Large intestine (tissue), 3 donors: Measurements from ENCODE around the gene INPP4B. TPM values are rescaled to one million over a fixed set of nuclear protein-coding genes. Genes with fewer than 3 reads are reported as not detected.
"Not testable (repeated sequence)": the region's sequence is repeated elsewhere in the genome, so short reads cannot be mapped to it uniquely, and the experiment has no call there.

Experiments
- DNase-seq, 2 donors: peaks; one replicate each; pipeline versions ENCODE4 v3.0.0 to v3.0.0-alpha.2; 2013
- H3K27ac ChIP-seq: one replicate; pipeline ENCODE4 v1.5.1; 2013; ENCODE audit warnings: low read length
- H3K27me3 ChIP-seq: 2 replicates; pipeline ENCODE4 v1.6.1; 2013; ENCODE audit warnings: low read length; ENCODE audit not compliant: control insufficient read depth, insufficient read depth
- H3K36me3 ChIP-seq: 2 replicates; pipeline ENCODE4 v1.6.1; 2013; ENCODE audit warnings: low read length; ENCODE audit not compliant: control insufficient read depth, insufficient read depth
- H3K4me1 ChIP-seq: one replicate; pipeline ENCODE4 v1.6.1; 2013; ENCODE audit warnings: low read length; ENCODE audit not compliant: control insufficient read depth, insufficient read depth
- H3K4me3 ChIP-seq: one replicate; pipeline ENCODE4 v1.5.1; 2013; ENCODE audit warnings: low read length
- H3K9me3 ChIP-seq: one replicate; pipeline ENCODE4 v1.6.1; 2013; ENCODE audit warnings: mild to moderate bottlenecking, low read depth, low read length, moderate library complexity; ENCODE audit not compliant: control insufficient read depth
- WGBS: methylation state at CpG from one replicate; pipeline ENCODE4 v1.1.5; 2013; ENCODE audit warnings: low lambda C conversion rate; ENCODE audit not compliant: insufficient coverage; 5-methylcytosine and 5-hydroxymethylcytosine counted together
- polyA plus RNA-seq: library from polyadenylated mRNA; unstranded; fragments of 120-200 nt; gene quantifications from one replicate; pipeline ENCODE4 v1.2.1, GENCODE V29; 2013

The INPP4B gene
- polyA plus RNA-seq, 1 donor = 6.6 TPM

GRCh38 chr4:142803879-142804278, 42.2 kb downstream of the INPP4B start:
- H3K27me3 ChIP-seq, DNase-seq, H3K36me3 ChIP-seq, H3K4me3 ChIP-seq, H3K27ac ChIP-seq, H3K9me3 ChIP-seq, H3K4me1 ChIP-seq: not testable (repeated sequence)
- 100% methylated on average over 1 of the region's 5 CpGs for WGBS

- Histone ChIP-seq H3K36me3 (no peaks in the 10 kb centered on the region), H3K27ac (no peak overlapping the region), H3K27me3 (no peaks in the 10 kb centered on the region), H3K4me1 (no peaks in the 10 kb centered on the region), H3K4me3 (no peak overlapping the region), H3K9me3 (no peaks in the 10 kb centered on the region)
- no peak for DNase-seq
- WGBS = no CpG with 5 or more reads among the region's 2 CpGs
Observed at GRCh38 chr4:142801966-142802365, 44.1 kb downstream of the INPP4B start.

- H3K27ac ChIP-seq = no peak overlapping the region
- H3K4me3 ChIP-seq = no peak overlapping the region
- no peak for DNase-seq
- WGBS = no CpG with 5 or more reads among the region's 1 CpG
- H3K27me3 ChIP-seq = no peaks in the 10 kb centered on the region
- H3K9me3 ChIP-seq = no peaks in the 10 kb centered on the region
- H3K4me1 ChIP-seq = no peaks in the 10 kb centered on the region
- no peaks in the 10 kb centered on the region for H3K36me3 ChIP-seq
Observed at GRCh38 chr4:142781114-142781513, 65.0 kb downstream of the INPP4B start.

- DNase-seq = no peak
- Histone ChIP-seq H3K36me3 (no peaks in the 10 kb centered on the region), H3K9me3 (no peaks in the 10 kb centered on the region), H3K4me1 (no peaks in the 10 kb centered on the region), H3K4me3 (no peak overlapping the region), H3K27ac (no peak overlapping the region), H3K27me3 (no peaks in the 10 kb centered on the region)
- WGBS = no CpG with 5 or more reads among the region's 1 CpG
Observed at GRCh38 chr4:142778900-142779299, 67.2 kb downstream of the INPP4B start.

- Histone ChIP-seq H3K36me3 (no peaks in the 10 kb centered on the region), H3K27me3 (no peaks in the 10 kb centered on the region), H3K9me3 (no peaks in the 10 kb centered on the region), H3K4me1 (no peaks in the 10 kb centered on the region), H3K27ac (no peak overlapping the region), H3K4me3 (no peak overlapping the region)
- WGBS = no CpG with 5 or more reads among the region's 1 CpG
- no peak for DNase-seq
Observed at GRCh38 chr4:142778430-142778829, 67.7 kb downstream of the INPP4B start.

GRCh38 chr4:142777045-142777743, 68.9 kb downstream of the INPP4B start:
- Histone ChIP-seq H3K4me1 (no peaks in the 10 kb centered on the region), H3K27me3 (no peaks in the 10 kb centered on the region), H3K27ac (no peak overlapping the region), H3K36me3 (no peaks in the 10 kb centered on the region), H3K9me3 (no peaks in the 10 kb centered on the region), H3K4me3 (no peak overlapping the region)
- peak; percentile 70 to 81 for DNase-seq
- WGBS = no CpG with 5 or more reads among the region's 4 CpGs

- DNase-seq = no peak
- Histone ChIP-seq H3K36me3 (no peaks in the 10 kb centered on the region), H3K4me3 (no peak overlapping the region), H3K27me3 (no peaks in the 10 kb centered on the region), H3K9me3 (no peaks in the 10 kb centered on the region), H3K4me1 (no peaks in the 10 kb centered on the region), H3K27ac (no peak overlapping the region)
- WGBS = no CpG with 5 or more reads among the region's 2 CpGs
Observed at GRCh38 chr4:142776026-142776425, 70.1 kb downstream of the INPP4B start.

- Histone ChIP-seq H3K36me3 (no peaks in the 10 kb centered on the region), H3K27me3 (no peaks in the 10 kb centered on the region), H3K9me3 (no peaks in the 10 kb centered on the region), H3K4me3 (no peak overlapping the region), H3K27ac (no peak overlapping the region), H3K4me1 (no peaks in the 10 kb centered on the region)
- WGBS = 80% methylated on average over 1 of the region's 2 CpGs
- no peak for DNase-seq
Observed at GRCh38 chr4:142773505-142773904, 72.6 kb downstream of the INPP4B start.

GRCh38 chr4:142762280-142762679, 83.8 kb downstream of the INPP4B start:
- H3K27ac ChIP-seq = no peak overlapping the region
- no peaks in the 10 kb centered on the region for H3K9me3 ChIP-seq
- no peak overlapping the region for H3K4me3 ChIP-seq
- WGBS = no CpG with 5 or more reads among the region's 2 CpGs
- DNase-seq = no peak
- no peaks in the 10 kb centered on the region for H3K4me1 ChIP-seq
- H3K27me3 ChIP-seq = no peaks in the 10 kb centered on the region
- no peaks in the 10 kb centered on the region for H3K36me3 ChIP-seq

GRCh38 chr4:142752202-142752786, 93.8 kb downstream of the INPP4B start:
- DNase-seq = no peak
- no peaks in the 10 kb centered on the region for H3K36me3 ChIP-seq
- H3K27me3 ChIP-seq = no peaks in the 10 kb centered on the region
- H3K4me3 ChIP-seq = no peak overlapping the region
- H3K9me3 ChIP-seq = no peaks in the 10 kb centered on the region
- no CpG with 5 or more reads among the region's 6 CpGs for WGBS
- H3K4me1 ChIP-seq = no peaks in the 10 kb centered on the region
- H3K27ac ChIP-seq = no peak overlapping the region
